OCI-LY7 (cell line): ENCODE measurements around the gene TMEM127.

ENCODE experiments used
- EZH2phosphoT487 ChIP-seq: fragments of 200-600 bp; sonication (generic); IDR thresholded peaks from 2 replicates; pipeline ENCODE4 v1.6.1; 2018; ENCODE audit warnings: low read depth, borderline replicate concordance, mild to moderate bottlenecking, mixed run types, antibody characterized with exemption, low read length, moderate library complexity, mixed read lengths
- TF ChIP-seq, protein P1 (sequence below): fragments of 200-600 bp; sonication (generic); conservative IDR thresholded peaks from 2 replicates; pipeline ENCODE4 v1.5.1; 2014; ENCODE audit warnings: mild to moderate bottlenecking, antibody characterized with exemption, low read length, moderate library complexity, mixed read lengths

DNA sequence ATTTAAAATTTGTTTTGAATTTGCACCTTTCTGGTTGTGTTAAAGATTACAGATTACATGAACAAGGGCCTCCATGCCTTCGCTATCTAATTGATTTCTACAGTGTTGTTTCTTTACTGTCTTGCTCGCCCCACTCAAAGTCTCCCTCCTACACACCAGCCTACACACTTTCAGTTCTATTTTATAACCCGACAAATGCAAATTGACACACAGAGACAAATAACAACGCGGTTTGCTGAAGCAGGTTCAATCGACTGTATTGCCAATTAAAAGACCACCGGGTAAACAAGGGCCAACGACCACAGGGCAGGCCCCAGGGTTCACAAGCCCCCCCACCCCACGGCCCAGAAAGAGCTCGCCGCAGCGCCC is 58.0 kb downstream of the TMEM127 start:
- TF ChIP-seq, protein P1, sequence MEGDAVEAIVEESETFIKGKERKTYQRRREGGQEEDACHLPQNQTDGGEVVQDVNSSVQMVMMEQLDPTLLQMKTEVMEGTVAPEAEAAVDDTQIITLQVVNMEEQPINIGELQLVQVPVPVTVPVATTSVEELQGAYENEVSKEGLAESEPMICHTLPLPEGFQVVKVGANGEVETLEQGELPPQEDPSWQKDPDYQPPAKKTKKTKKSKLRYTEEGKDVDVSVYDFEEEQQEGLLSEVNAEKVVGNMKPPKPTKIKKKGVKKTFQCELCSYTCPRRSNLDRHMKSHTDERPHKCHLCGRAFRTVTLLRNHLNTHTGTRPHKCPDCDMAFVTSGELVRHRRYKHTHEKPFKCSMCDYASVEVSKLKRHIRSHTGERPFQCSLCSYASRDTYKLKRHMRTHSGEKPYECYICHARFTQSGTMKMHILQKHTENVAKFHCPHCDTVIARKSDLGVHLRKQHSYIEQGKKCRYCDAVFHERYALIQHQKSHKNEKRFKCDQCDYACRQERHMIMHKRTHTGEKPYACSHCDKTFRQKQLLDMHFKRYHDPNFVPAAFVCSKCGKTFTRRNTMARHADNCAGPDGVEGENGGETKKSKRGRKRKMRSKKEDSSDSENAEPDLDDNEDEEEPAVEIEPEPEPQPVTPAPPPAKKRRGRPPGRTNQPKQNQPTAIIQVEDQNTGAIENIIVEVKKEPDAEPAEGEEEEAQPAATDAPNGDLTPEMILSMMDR: no peak
- no peak for TF ChIP-seq EZH2phosphoT487
